Liver (tissue), 3 donors: ENCODE results near the gene CDH4.

Source experiments
- EGR1 ChIP-seq, 2 donors: IDR thresholded peaks; 2 replicates each; pipeline ENCODE4 v1.6.1; 2016 to 2018; ENCODE audit warnings: antibody characterized with exemption in 2 of 2, low read depth in 2 of 2
- HNF4G ChIP-seq: IDR thresholded peaks from 2 replicates; pipeline ENCODE4 v1.6.1; 2016; ENCODE audit warnings: antibody characterized with exemption
- JUND ChIP-seq, 2 donors: IDR thresholded peaks; 2 replicates each; pipeline ENCODE4 v1.6.1; 2016; ENCODE audit warnings: antibody characterized with exemption in 2 of 2
- RAD21 ChIP-seq, 2 donors: IDR thresholded peaks; 2 replicates each; pipeline ENCODE4 v1.6.1; 2016; ENCODE audit warnings: antibody characterized with exemption in 2 of 2, mild to moderate bottlenecking in 2 of 2
- SP1 ChIP-seq: IDR thresholded peaks from 2 replicates; pipeline ENCODE4 v1.6.1; 2018; ENCODE audit warnings: antibody characterized with exemption, mild to moderate bottlenecking
- YY1 ChIP-seq: IDR thresholded peaks from 2 replicates; pipeline ENCODE4 v1.6.1; 2016; ENCODE audit warnings: antibody characterized with exemption, mild to moderate bottlenecking
- TF ChIP-seq, protein P1 (sequence below): fragments of 150-350 bp; IDR thresholded peaks from 2 replicates; pipeline ENCODE4 v1.5.1; 2017; ENCODE audit warnings: improper control_type of control experiment, low read depth, low read length; ENCODE audit not compliant: missing input control
- TF ChIP-seq, protein P2 (sequence below): IDR thresholded peaks from 2 replicates; pipeline ENCODE4 v1.6.1; 2016; ENCODE audit warnings: antibody characterized with exemption
- TF ChIP-seq, protein P3 (sequence below): IDR thresholded peaks from 2 replicates; pipeline ENCODE4 v1.6.1; 2016; ENCODE audit warnings: antibody characterized with exemption
- TF ChIP-seq, protein P4 (sequence below): IDR thresholded peaks from 2 replicates; pipeline ENCODE4 v1.6.1; 2016; ENCODE audit warnings: antibody characterized with exemption, mild to moderate bottlenecking
- donor health status: healthy.
- donor health status: healthy.

DNA sequence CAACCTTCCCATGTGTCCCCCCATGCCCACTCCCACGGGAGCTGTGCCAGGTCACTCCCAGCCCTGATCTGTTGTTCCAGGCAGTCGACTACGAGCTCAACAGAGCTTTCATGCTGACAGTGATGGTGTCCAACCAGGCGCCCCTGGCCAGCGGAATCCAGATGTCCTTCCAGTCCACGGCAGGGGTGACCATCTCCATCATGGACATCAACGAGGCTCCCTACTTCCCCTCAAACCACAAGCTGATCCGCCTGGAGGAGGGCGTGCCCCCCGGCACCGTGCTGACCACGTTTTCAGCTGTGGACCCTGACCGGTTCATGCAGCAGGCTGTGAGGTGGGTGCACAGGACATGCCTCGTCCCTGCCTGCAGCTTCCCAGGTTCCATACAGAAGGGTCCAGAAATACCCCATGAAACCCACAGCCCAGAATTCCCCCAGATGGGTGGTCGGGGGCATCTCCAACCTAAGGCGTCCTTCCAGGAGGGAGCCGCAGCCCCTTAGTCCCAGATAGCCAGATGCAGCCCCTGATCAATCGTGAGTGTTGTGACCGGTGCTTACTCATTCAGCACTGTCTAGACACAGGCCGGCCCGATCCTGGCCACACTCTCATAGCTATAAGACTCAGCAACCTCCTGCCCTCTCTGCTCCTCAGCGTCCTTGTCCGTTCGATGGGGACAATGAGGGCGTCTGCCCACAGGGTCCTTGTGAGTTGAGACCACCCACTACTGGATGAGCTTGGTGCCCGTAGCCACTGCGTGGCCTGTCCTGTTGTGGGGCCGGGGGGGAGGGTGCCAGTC, 671.5 kb downstream of the CDH4 start:
- no peak for TF ChIP-seq EGR1 (IDR thresholded peaks at IDR 0.05; ENCODE audit: low read depth in 2 of 2)
- TF ChIP-seq, protein P1, sequence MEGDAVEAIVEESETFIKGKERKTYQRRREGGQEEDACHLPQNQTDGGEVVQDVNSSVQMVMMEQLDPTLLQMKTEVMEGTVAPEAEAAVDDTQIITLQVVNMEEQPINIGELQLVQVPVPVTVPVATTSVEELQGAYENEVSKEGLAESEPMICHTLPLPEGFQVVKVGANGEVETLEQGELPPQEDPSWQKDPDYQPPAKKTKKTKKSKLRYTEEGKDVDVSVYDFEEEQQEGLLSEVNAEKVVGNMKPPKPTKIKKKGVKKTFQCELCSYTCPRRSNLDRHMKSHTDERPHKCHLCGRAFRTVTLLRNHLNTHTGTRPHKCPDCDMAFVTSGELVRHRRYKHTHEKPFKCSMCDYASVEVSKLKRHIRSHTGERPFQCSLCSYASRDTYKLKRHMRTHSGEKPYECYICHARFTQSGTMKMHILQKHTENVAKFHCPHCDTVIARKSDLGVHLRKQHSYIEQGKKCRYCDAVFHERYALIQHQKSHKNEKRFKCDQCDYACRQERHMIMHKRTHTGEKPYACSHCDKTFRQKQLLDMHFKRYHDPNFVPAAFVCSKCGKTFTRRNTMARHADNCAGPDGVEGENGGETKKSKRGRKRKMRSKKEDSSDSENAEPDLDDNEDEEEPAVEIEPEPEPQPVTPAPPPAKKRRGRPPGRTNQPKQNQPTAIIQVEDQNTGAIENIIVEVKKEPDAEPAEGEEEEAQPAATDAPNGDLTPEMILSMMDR = no peak
- TF ChIP-seq, protein P2, sequence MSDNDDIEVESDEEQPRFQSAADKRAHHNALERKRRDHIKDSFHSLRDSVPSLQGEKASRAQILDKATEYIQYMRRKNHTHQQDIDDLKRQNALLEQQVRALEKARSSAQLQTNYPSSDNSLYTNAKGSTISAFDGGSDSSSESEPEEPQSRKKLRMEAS = no peak
- no peak for TF ChIP-seq RAD21 (IDR thresholded peaks at IDR 0.05)
- TF ChIP-seq SP1 = no peak
- TF ChIP-seq, protein P3, sequence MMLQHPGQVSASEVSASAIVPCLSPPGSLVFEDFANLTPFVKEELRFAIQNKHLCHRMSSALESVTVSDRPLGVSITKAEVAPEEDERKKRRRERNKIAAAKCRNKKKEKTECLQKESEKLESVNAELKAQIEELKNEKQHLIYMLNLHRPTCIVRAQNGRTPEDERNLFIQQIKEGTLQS = no peak
- no peak for TF ChIP-seq YY1
- TF ChIP-seq, protein P4, sequence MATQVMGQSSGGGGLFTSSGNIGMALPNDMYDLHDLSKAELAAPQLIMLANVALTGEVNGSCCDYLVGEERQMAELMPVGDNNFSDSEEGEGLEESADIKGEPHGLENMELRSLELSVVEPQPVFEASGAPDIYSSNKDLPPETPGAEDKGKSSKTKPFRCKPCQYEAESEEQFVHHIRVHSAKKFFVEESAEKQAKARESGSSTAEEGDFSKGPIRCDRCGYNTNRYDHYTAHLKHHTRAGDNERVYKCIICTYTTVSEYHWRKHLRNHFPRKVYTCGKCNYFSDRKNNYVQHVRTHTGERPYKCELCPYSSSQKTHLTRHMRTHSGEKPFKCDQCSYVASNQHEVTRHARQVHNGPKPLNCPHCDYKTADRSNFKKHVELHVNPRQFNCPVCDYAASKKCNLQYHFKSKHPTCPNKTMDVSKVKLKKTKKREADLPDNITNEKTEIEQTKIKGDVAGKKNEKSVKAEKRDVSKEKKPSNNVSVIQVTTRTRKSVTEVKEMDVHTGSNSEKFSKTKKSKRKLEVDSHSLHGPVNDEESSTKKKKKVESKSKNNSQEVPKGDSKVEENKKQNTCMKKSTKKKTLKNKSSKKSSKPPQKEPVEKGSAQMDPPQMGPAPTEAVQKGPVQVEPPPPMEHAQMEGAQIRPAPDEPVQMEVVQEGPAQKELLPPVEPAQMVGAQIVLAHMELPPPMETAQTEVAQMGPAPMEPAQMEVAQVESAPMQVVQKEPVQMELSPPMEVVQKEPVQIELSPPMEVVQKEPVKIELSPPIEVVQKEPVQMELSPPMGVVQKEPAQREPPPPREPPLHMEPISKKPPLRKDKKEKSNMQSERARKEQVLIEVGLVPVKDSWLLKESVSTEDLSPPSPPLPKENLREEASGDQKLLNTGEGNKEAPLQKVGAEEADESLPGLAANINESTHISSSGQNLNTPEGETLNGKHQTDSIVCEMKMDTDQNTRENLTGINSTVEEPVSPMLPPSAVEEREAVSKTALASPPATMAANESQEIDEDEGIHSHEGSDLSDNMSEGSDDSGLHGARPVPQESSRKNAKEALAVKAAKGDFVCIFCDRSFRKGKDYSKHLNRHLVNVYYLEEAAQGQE = no peak
- TF ChIP-seq JUND (IDR thresholded peaks at IDR 0.05) = no peak
- no peak for TF ChIP-seq HNF4G
